ENCODE data around the gene TBX18. TPM values are rescaled to one million over a fixed set of nuclear protein-coding genes. Genes with fewer than 3 reads are reported as not detected.
A peak's percentile ranks its signal among the peaks of the same experiment; 100 is the strongest.

TBX18 gene
- total RNA-seq (2021): 0.02 TPM in 1 of 2 replicates, not detected in the other
- long read RNA-seq: 0 reads

- Mint-ChIP-seq H3K4me3 (peak within 1 kb of the TSS; percentile 81 to 95), H3K36me3 (ENCODE audit: insufficient read depth in 1 of 3, low read depth in 3 of 3) (no peaks in the 10 kb centered on the region; a peak in 1 of 7 replicates), H3K27me3 (ENCODE audit: low read depth) (peaks cover 98% of the 10 kb centered on the region)
Observed at GRCh38 chr6:84764332-84765049, at the start of gene TBX18. TSS of gene TBX18 (minus strand) at chr6:84764598. CDS start at chr6:84764181, 417 bp downstream.

More at GRCh38 chr6:84764332-84765049, at the start of gene TBX18:
- no CpG with 5 or more reads among the region's 42 CpGs for WGBS (ENCODE audit: extremely low coverage, insufficient read length, low lambda C conversion rate)
- H3K9me3 Mint-ChIP-seq: peaks cover 0 to 5% of the 10 kb centered on the region in 2 experiments; a peak in 2 of 5 replicates
- Histone ChIP-seq H3K27ac (ENCODE audit: insufficient read length, low read depth, low read length) (no peak within 1 kb of the TSS), H2BK5ac (ENCODE audit: insufficient read length, low read length) (no peak within 1 kb of the TSS), H2AFZ (ENCODE audit: low read length) (peak within 1 kb of the TSS; percentile 17), H2BK15ac (ENCODE audit: low read depth, low read length) (no peak within 1 kb of the TSS), H2AK5ac (ENCODE audit: insufficient read length, low read length) (no peak within 1 kb of the TSS), H3K79me1 (ENCODE audit: insufficient read depth, low read depth, low read length, poor library complexity, severe bottlenecking) (no peaks in the 10 kb centered on the region), H3K27me3 (ENCODE audit: insufficient read depth, low read length) (peaks cover 67% of the 10 kb centered on the region), H3K14ac (ENCODE audit: insufficient read depth, low read length) (no peak within 1 kb of the TSS), H3K18ac (ENCODE audit: insufficient read length, low read depth, low read length) (peak within 1 kb of the TSS; percentile 7), H2BK20ac (ENCODE audit: low read depth, low read length, poor library complexity, severe bottlenecking) (no peak within 1 kb of the TSS), H4K8ac (replicated peaks; ENCODE audit: insufficient read length, low read depth, low read length) (no peak within 1 kb of the TSS), H3K4ac (ENCODE audit: low read depth, low read length) (no peak within 1 kb of the TSS), H3K56ac (ENCODE audit: insufficient read length, low read depth, low read length) (no peak within 1 kb of the TSS), H4K91ac (ENCODE audit: insufficient read length, low read depth, low read length) (no peak within 1 kb of the TSS), H3K9ac (ENCODE audit: extremely low read depth, insufficient read length, low read length) (no peak within 1 kb of the TSS), H3T11ph (ENCODE audit: low read length) (no peak within 1 kb of the TSS), H4K20me1 (ENCODE audit: control insufficient read depth, insufficient read depth, insufficient read length) (no peaks in the 10 kb centered on the region), H3K4me2 (ENCODE audit: insufficient read depth, insufficient read length, low read length) (peak within 1 kb of the TSS; percentile 80), H3K23ac (ENCODE audit: insufficient read length, low read depth, low read length) (no peak within 1 kb of the TSS), H3K79me2 (ENCODE audit: insufficient read depth, low read length) (no peaks in the 10 kb centered on the region), H3K9me3 (ENCODE audit: control insufficient read depth, low read depth, low read length) (no peaks in the 10 kb centered on the region), H3K4me1 (ENCODE audit: insufficient read depth, low read length) (no peaks in the 10 kb centered on the region; the same call in 1 of the 2 replicates), H2BK120ac (ENCODE audit: low read depth, low read length, poor library complexity, severe bottlenecking) (no peak within 1 kb of the TSS), H2BK12ac (ENCODE audit: insufficient read length, low read depth, low read length) (no peak within 1 kb of the TSS), H3K23me2 (ENCODE audit: insufficient read length, low read depth, low read length, poor library complexity, severe bottlenecking) (peaks cover 25% of the 10 kb centered on the region), H4K5ac (ENCODE audit: insufficient read length, low read depth, low read length) (no peak within 1 kb of the TSS)
- TF ChIP-seq CTCF (conservative IDR thresholded peaks at IDR 0.05): no peak
- H3K4me1 Mint-ChIP-seq: peaks cover 19 to 40% of the 10 kb centered on the region in 2 experiments
- peak; percentile 97 for DNase-seq
- no peak within 1 kb of the TSS for H3K27ac Mint-ChIP-seq

All from H9 (cell line).